HCT116 (cell line): ENCODE measurements around the gene BRSK1. TPM values are rescaled to one million over a fixed set of nuclear protein-coding genes. Genes with fewer than 3 reads are reported as not detected.

Experiments
- ATAC-seq: fragments of 200-7000 bp; cut with Tn5 transposase; 2 replicates; pipeline ENCODE4 v1.9.1; 2020; ENCODE audit warnings: mild to moderate bottlenecking, moderate library complexity
- BruUV-seq: library from RNA; stranded (reverse); fragments of 400-500 nt; replicated peaks from 2 replicates; lab custom pipeline; 2021; lab: Mats Ljungman, UMichigan
- CTCF ChIA-PET: fragments of 300-600 bp; sonication (Branson Sonifier 250); formaldehyde crosslinking; loops from one replicate; lab custom pipeline; 2021; ENCODE audit warnings: antibody characterized with exemption; lab: Charles Lee
- POLR2A ChIA-PET: fragments of 300-600, 350-600 bp; sonication (Branson Sonifier 250); formaldehyde crosslinking; loops from one replicate; lab custom pipeline; 2021; ENCODE audit warnings: antibody characterized with exemption; lab: Charles Lee
- RAD21 ChIA-PET, 2 experiments: fragments of 300-600 bp; sonication (Branson Sonifier 250); formaldehyde crosslinking; loops; one replicate each; lab custom pipeline; 2023; ENCODE audit warnings: low total read pairs in 2 of 2; ENCODE audit not compliant: uncharacterized antibody in 2 of 2, unreplicated experiment in 2 of 2, low non-redundant PET in 1 of 2; lab: Charles Lee
- DNase-seq: peaks from one replicate; pipeline ENCODE4 v3.0.0-alpha.2; 2010; ENCODE audit warnings: low read depth, low spot score
- H2AFZ ChIP-seq: fragments of 200-600 bp; shearing (Covaris generic), sonication (generic); 2 replicates; pipeline ENCODE4 v1.6.1; 2017; ENCODE audit warnings: low read depth, mixed run types, mixed read lengths, antibody characterized with exemption, low read length; ENCODE audit not compliant: poor library complexity, severe bottlenecking
- H3K27ac ChIP-seq: 2 replicates; pipeline ENCODE4 v1.5.1; 2012; ENCODE audit warnings: low read depth, low read length
- H3K27me3 ChIP-seq: fragments of 200-600 bp; sonication (generic); 2 replicates; pipeline ENCODE4 v1.6.1; 2016; ENCODE audit warnings: mixed run types, low read length, mixed read lengths; ENCODE audit not compliant: insufficient read depth
- H3K36me3 ChIP-seq, 2 experiments: fragments of 200-500 bp in 1 of 2; fragments of 200-600 bp in 1 of 2; sonication (Bioruptor generic) in 1 of 2; sonication (generic) in 1 of 2; 2 replicates each; pipeline versions ENCODE4 v1.5.1 to v1.6.1; 2014 to 2016; ENCODE audit warnings: low read length in 2 of 2, inconsistent platforms in 1 of 2, mixed read lengths in 1 of 2, mixed run types in 1 of 2; ENCODE audit not compliant: insufficient read depth in 2 of 2, control insufficient read depth in 1 of 2
- H3K4me1 ChIP-seq, 2 experiments: fragments of 200-600 bp in 1 of 2; sonication (generic) in 1 of 2; 2 replicates each; pipeline versions ENCODE4 v1.5.1 to v1.6.1; 2012 to 2017; ENCODE audit warnings: low read length in 2 of 2, inconsistent platforms in 1 of 2, mild to moderate bottlenecking in 1 of 2, mixed read lengths in 1 of 2, mixed run types in 1 of 2, moderate library complexity in 1 of 2; ENCODE audit not compliant: insufficient read depth in 2 of 2, control insufficient read depth in 1 of 2
- H3K4me2 ChIP-seq: fragments of 200-600 bp; sonication (generic); 2 replicates; pipeline ENCODE4 v1.6.1; 2017; ENCODE audit warnings: mixed run types, low read length, mixed read lengths
- H3K4me3 ChIP-seq, 2 experiments: fragments of 200-600 bp in 1 of 2; sonication (generic) in 1 of 2; replicated peaks in 1 of 2; 2 replicates each; pipeline ENCODE4 v1.5.1; 2011 to 2016; ENCODE audit warnings: low read length in 2 of 2, control low read depth in 1 of 2, low read depth in 1 of 2, mild to moderate bottlenecking in 1 of 2, mixed read lengths in 1 of 2, mixed run types in 1 of 2
- H3K79me2 ChIP-seq: fragments of 200-600 bp; sonication (generic); 2 replicates; pipeline ENCODE4 v1.6.1; 2017; ENCODE audit warnings: mild to moderate bottlenecking, mixed run types, low read length, moderate library complexity, mixed read lengths; ENCODE audit not compliant: insufficient read depth
- H3K9ac ChIP-seq: fragments of 200-600 bp; sonication (generic); 2 replicates; pipeline ENCODE4 v1.6.1; 2016; ENCODE audit warnings: low read length, mixed read lengths
- H3K9me2 ChIP-seq: fragments of 200-600 bp; sonication (generic), shearing (Covaris generic); 2 replicates; pipeline ENCODE4 v1.6.1; 2017; ENCODE audit warnings: mixed run types, mild to moderate bottlenecking, moderate library complexity; ENCODE audit not compliant: insufficient read depth
- H3K9me3 ChIP-seq, 2 experiments: fragments of 200-500 bp in 1 of 2; fragments of 200-600 bp in 1 of 2; sonication (Bioruptor generic) in 1 of 2; sonication (generic) in 1 of 2; 2 replicates each; pipeline ENCODE4 v1.6.1; 2014 to 2017; ENCODE audit warnings: low read length in 2 of 2, mixed read lengths in 2 of 2, inconsistent platforms in 1 of 2, low read depth in 1 of 2, mild to moderate bottlenecking in 1 of 2, mixed run types in 1 of 2, moderate library complexity in 1 of 2; ENCODE audit not compliant: control insufficient read depth in 1 of 2, insufficient read depth in 1 of 2
- H4K20me1 ChIP-seq: fragments of 200-600 bp; sonication (generic), shearing (Covaris generic); 2 replicates; pipeline ENCODE4 v1.6.1; 2017; ENCODE audit warnings: mixed run types, mild to moderate bottlenecking, moderate library complexity; ENCODE audit not compliant: insufficient read depth
- CEBPB ChIP-seq: IDR thresholded peaks from 2 replicates; pipeline ENCODE4 v1.6.1; 2012; ENCODE audit warnings: low read depth
- CTCF ChIP-seq, 3 experiments: fragments of 200-600 bp in 1 of 3; sonication (generic) in 1 of 3; IDR thresholded peaks in 2 of 3; conservative IDR thresholded peaks in 1 of 3; 2 replicates each; pipeline ENCODE4 v1.5.1; 2012 to 2017; ENCODE audit warnings: low read depth in 2 of 3, low read length in 2 of 3, antibody characterized with exemption in 1 of 3, borderline replicate concordance in 1 of 3, control low read depth in 1 of 3, mild to moderate bottlenecking in 1 of 3, mixed read lengths in 1 of 3, mixed run types in 1 of 3, moderate library complexity in 1 of 3; ENCODE audit not compliant: insufficient read depth in 1 of 3
- EGR1 ChIP-seq: IDR thresholded peaks from 2 replicates; pipeline ENCODE4 v1.6.1; 2012; ENCODE audit warnings: low read depth
- ELF1 ChIP-seq: IDR thresholded peaks from 2 replicates; pipeline ENCODE4 v1.6.1; 2012; ENCODE audit warnings: low read depth, borderline replicate concordance
- EZH2 ChIP-seq: fragments of 200-600 bp; sonication (generic); IDR thresholded peaks from 2 replicates; pipeline ENCODE4 v1.6.1; 2017; ENCODE audit warnings: antibody characterized with exemption, mixed run types
- EZH2phosphoT487 ChIP-seq: fragments of 200-600 bp; IDR thresholded peaks from 2 replicates; pipeline ENCODE4 v1.6.1; 2018; ENCODE audit warnings: antibody characterized with exemption, borderline replicate concordance
- FOSL1 ChIP-seq: IDR thresholded peaks from 2 replicates; pipeline ENCODE4 v1.6.1; 2012; ENCODE audit warnings: low read depth
- JUND ChIP-seq: IDR thresholded peaks from 2 replicates; pipeline ENCODE4 v1.6.1; 2012
- MAX ChIP-seq: IDR thresholded peaks from 2 replicates; pipeline ENCODE4 v1.6.1; 2012
- POLR2A ChIP-seq: IDR thresholded peaks from 2 replicates; pipeline ENCODE4 v1.7.0; 2011; ENCODE audit warnings: borderline replicate concordance; ENCODE audit not compliant: insufficient read depth, insufficient read length; ENCODE audit errors: extremely low read depth
- POLR2AphosphoS5 ChIP-seq: IDR thresholded peaks from 2 replicates; pipeline ENCODE4 v1.6.1; 2011; ENCODE audit warnings: mild to moderate bottlenecking, low read depth, low read length, moderate library complexity
- RAD21 ChIP-seq: IDR thresholded peaks from 2 replicates; pipeline ENCODE4 v1.6.1; 2012; ENCODE audit warnings: low read depth, mild to moderate bottlenecking
- REST ChIP-seq: IDR thresholded peaks from 2 replicates; pipeline ENCODE4 v1.6.1; 2012; ENCODE audit warnings: low read depth
- SP1 ChIP-seq: IDR thresholded peaks from 2 replicates; pipeline ENCODE4 v1.6.1; 2012; ENCODE audit warnings: low read depth
- SRF ChIP-seq: IDR thresholded peaks from 2 replicates; pipeline ENCODE4 v1.6.1; 2012; ENCODE audit warnings: low read depth
- TCF7L2 ChIP-seq: IDR thresholded peaks from 2 replicates; pipeline ENCODE4 v1.7.0; 2011; ENCODE audit warnings: borderline replicate concordance, inconsistent platforms; ENCODE audit not compliant: insufficient read depth, insufficient read length; ENCODE audit errors: extremely low read depth
- YY1 ChIP-seq: IDR thresholded peaks from 2 replicates; pipeline ENCODE4 v1.6.1; 2011; ENCODE audit warnings: low read length, low read depth, moderate library complexity, mild to moderate bottlenecking; ENCODE audit not compliant: insufficient replicate concordance; ENCODE audit errors: extremely low read depth
- ZNF274 ChIP-seq: fragments of 200-500 bp; sonication (Bioruptor generic); IDR thresholded peaks from 2 replicates; pipeline ENCODE4 v1.6.1; 2014; ENCODE audit warnings: mild to moderate bottlenecking, low read depth, low read length, inconsistent platforms
- intact Hi-C: fragments of 100-400 bp; cut with micrococcal nuclease; formaldehyde crosslinking; loops from 2 replicates; pipeline ENCODE4 v1.10.0; 2022
- total RNA-seq: library from RNA; stranded (reverse); gene quantifications from one replicate; pipeline ENCODE4 v1.2.1, GENCODE V29; 2021; ENCODE audit not compliant: unreplicated experiment
- TF ChIP-seq, protein P1 (sequence below): IDR thresholded peaks from 2 replicates; pipeline ENCODE4 v1.6.1; 2012

Gene BRSK1
- total RNA-seq, 1 experiment from 2014 or later = 33.3 TPM

DNA sequence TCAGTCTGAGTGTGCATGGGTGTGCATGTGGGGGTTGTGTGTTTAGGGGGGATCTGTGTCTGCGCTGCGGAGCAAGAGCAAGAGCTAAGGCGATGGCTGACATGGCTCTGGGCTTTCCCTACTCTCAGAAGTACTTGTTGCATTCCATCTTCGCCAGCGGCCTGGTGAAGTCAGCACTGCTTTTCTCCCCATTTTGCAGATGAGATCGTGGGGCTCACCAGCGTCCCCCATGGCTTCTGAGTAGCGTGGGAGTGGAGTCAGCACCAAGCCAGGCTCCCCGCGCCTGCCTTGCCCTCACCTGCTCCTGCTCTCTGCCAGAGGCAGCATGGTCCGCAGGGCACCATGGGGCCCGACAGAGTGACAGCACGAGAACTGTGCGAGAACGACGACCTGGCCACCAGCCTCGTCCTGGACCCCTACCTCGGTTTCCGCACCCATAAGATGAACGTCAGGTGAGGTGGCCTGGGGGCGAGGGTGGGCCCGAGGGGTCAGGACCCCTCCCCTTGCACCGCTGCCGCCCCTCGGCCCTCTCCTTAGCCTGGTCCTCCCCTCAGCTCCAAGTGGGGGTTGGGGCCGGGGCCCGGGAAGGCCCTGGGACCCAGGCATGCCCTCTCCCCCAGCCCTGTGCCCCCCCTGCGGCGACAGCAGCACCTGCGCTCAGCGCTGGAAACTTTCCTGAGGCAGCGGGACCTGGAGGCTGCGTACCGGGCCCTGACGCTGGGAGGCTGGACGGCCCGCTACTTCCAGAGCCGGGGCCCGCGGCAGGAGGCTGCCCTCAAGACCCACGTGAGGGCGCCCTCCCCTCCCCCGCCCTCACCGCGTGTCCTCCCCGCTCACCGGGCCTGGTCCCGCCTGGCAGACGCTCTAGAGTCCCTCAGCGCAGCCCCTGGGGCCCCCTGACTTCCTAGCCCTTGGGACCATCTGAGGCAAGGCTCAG, 58.1 kb downstream of the BRSK1 start:
- RAD21 ChIA-PET = no interaction called here
- ATAC-seq = no peak
- H4K20me1 ChIP-seq = no peaks in the 10 kb centered on the region
- H3K36me3 ChIP-seq = peaks cover 4 to 5% of the 10 kb centered on the region in 2 experiments; a peak in 3 of 4 replicates
- no peaks in the 10 kb centered on the region for H3K9me2 ChIP-seq
- TSS peak; percentile 65 for BruUV-seq
- H2AFZ ChIP-seq = no peak overlapping the region
- H3K27me3 ChIP-seq = no peaks in the 10 kb centered on the region
- peaks cover 17 to 48% of the 10 kb centered on the region in 2 experiments for H3K4me1 ChIP-seq
- DNase-seq = no peak
- H3K9me3 ChIP-seq = no peaks in the 10 kb centered on the region
- CTCF ChIA-PET = no interaction called here
- H3K4me2 ChIP-seq = peak overlapping the region; percentile 98
- H3K27ac ChIP-seq = no peak overlapping the region
- H3K79me2 ChIP-seq = peaks cover 9% of the 10 kb centered on the region; the same call in 1 of the 2 replicates
- no peak for TF ChIP-seq FOSL1
- no peak for TF ChIP-seq TCF7L2
- TF ChIP-seq, protein P1, sequence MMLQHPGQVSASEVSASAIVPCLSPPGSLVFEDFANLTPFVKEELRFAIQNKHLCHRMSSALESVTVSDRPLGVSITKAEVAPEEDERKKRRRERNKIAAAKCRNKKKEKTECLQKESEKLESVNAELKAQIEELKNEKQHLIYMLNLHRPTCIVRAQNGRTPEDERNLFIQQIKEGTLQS = no peak
- TF ChIP-seq YY1 = no peak
- TF ChIP-seq ZNF274 = no peak
- no peak for TF ChIP-seq RAD21
- no peak for TF ChIP-seq CEBPB
- TF ChIP-seq JUND = no peak
- TF ChIP-seq POLR2AphosphoS5 = no peak
- TF ChIP-seq EZH2 = no peak
- no peak for TF ChIP-seq MAX
- TF ChIP-seq ELF1 = no peak
- no peak for TF ChIP-seq SRF
- no peak for TF ChIP-seq REST
- TF ChIP-seq CTCF (IDR thresholded peaks at IDR 0.05 in 2 of 3, conservative IDR thresholded peaks at IDR 0.05 in 1 of 3; ENCODE audit: borderline replicate concordance in 1 of 3, insufficient read depth in 1 of 3, low read depth in 2 of 3, low read length in 2 of 3) = no peak
- TF ChIP-seq POLR2A = no peak
- no peak; the same call in 1 of the 2 replicates for TF ChIP-seq SP1
- no peak for TF ChIP-seq EZH2phosphoT487
- TF ChIP-seq EGR1 = no peak
- intact Hi-C loops = no loop called here
- peak overlapping the region; percentile 85; the same call in 1 of the 2 replicates for H3K9ac ChIP-seq
- H3K4me3 ChIP-seq = peak overlapping the region; percentile 16 to 74; a peak in 3 of 4 replicates
- POLR2A ChIA-PET = no interaction called here
